Activated naive CD8-positive, alpha-beta T cell treated with anti-CD3 and anti-CD28 coated beads, Interleukin-2, amount 50 U/mL, for 16 hours (primary cell): ENCODE measurements around the gene EGFL8.

Source experiments
- DNase-seq: peaks from one replicate; pipeline ENCODE4 v3.0.0-alpha.2; 2020; ENCODE audit warnings: low read depth, low spot score

EGFL8 gene

GRCh38 chr6:32167761-32168262 lies 3.4 kb downstream of the EGFL8 start:
- DNase-seq = no peak

- DNase-seq = no peak
Observed at GRCh38 chr6:32168350-32168749, 4.0 kb downstream of the EGFL8 start.

- no peak for DNase-seq
Observed at GRCh38 chr6:32168807-32169591, 4.6 kb downstream of the EGFL8 start.

GRCh38 chr6:32170294-32170693 lies 5.9 kb downstream of the EGFL8 start:
- DNase-seq = no peak

- DNase-seq = no peak
Observed at GRCh38 chr6:32171234-32171633, 6.8 kb downstream of the EGFL8 start.

- no peak for DNase-seq
Observed at GRCh38 chr6:32173051-32173727, 8.8 kb downstream of the EGFL8 start.

- no peak for DNase-seq
Observed at GRCh38 chr6:32174416-32174815, 10.0 kb downstream of the EGFL8 start.

GRCh38 chr6:32175322-32175710 lies 10.9 kb downstream of the EGFL8 start:
- DNase-seq = no peak

- DNase-seq = peak; percentile 94
Observed at GRCh38 chr6:32175711-32176475, 11.5 kb downstream of the EGFL8 start, which contains the start of gene AGPAT1. Gene AGPAT1 (minus strand): TSS chr6:32176084. CDS start chr6:32171496, 4,588 bp downstream.

GRCh38 chr6:32176476-32177182 lies 12.2 kb downstream of the EGFL8 start:
- no peak for DNase-seq

GRCh38 chr6:32177183-32177787 lies 12.9 kb downstream of the EGFL8 start:
- no peak for DNase-seq

- peak; percentile 84 for DNase-seq
Observed at GRCh38 chr6:32177788-32178546, 13.6 kb downstream of the EGFL8 start, which contains the start of gene RNF5. Gene RNF5 (plus strand): TSS chr6:32178405. CDS start chr6:32178512, 107 bp downstream.

- no peak for DNase-seq
Observed at GRCh38 chr6:32178547-32179440, 14.4 kb downstream of the EGFL8 start.

GRCh38 chr6:32179766-32180405 lies 15.5 kb downstream of the EGFL8 start:
- DNase-seq = no peak

GRCh38 chr6:32181148-32181702 lies 16.8 kb downstream of the EGFL8 start:
- no peak for DNase-seq

- no peak for DNase-seq
Observed at GRCh38 chr6:32181915-32182529, 17.6 kb downstream of the EGFL8 start.

- no peak for DNase-seq
Observed at GRCh38 chr6:32182555-32182981, 18.2 kb downstream of the EGFL8 start.

- no peak for DNase-seq
Observed at GRCh38 chr6:32183030-32183429, 18.6 kb downstream of the EGFL8 start.
